ENCODE results near the gene ODF2L.

The ODF2L gene

DNA sequence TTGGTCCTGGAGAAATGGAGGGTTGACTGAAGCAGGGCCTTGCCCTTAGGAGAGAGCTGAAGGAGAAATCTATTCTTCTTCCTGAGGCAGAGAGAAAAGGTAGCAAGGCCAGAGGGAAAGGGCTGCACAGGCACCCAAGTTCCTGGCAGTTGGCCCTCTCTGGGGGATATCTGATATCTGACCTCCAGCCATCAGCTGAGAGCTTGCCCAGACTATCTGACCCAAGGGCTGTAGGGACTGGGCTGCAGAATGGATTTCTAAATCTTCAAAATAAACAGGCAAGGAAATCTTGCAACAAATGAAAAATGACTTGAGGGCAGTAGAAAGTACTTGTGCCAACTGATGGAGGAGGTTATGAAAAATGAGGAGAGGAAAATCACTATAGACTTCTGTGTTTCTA, 27.4 kb upstream of the ODF2L start:
- DNase-seq, result no peak
- TF ChIP-seq, protein P1, sequence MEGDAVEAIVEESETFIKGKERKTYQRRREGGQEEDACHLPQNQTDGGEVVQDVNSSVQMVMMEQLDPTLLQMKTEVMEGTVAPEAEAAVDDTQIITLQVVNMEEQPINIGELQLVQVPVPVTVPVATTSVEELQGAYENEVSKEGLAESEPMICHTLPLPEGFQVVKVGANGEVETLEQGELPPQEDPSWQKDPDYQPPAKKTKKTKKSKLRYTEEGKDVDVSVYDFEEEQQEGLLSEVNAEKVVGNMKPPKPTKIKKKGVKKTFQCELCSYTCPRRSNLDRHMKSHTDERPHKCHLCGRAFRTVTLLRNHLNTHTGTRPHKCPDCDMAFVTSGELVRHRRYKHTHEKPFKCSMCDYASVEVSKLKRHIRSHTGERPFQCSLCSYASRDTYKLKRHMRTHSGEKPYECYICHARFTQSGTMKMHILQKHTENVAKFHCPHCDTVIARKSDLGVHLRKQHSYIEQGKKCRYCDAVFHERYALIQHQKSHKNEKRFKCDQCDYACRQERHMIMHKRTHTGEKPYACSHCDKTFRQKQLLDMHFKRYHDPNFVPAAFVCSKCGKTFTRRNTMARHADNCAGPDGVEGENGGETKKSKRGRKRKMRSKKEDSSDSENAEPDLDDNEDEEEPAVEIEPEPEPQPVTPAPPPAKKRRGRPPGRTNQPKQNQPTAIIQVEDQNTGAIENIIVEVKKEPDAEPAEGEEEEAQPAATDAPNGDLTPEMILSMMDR (IDR thresholded peaks at IDR 0.05), result no peak
- Histone ChIP-seq H3K27ac (no peak overlapping the region), H3K9me3 (no peaks in the 10 kb centered on the region), H3K4me1 (peaks cover 0 to 8% (median 0%) of the 10 kb centered on the region in 4 donors), H3K36me3 (no peaks in the 10 kb centered on the region), H3K4me3 (no peak overlapping the region), H3K27me3 (no peaks in the 10 kb centered on the region)
- intact Hi-C loops (cut with DNase I; ENCODE audit: low total_unique reads), result no loop called here

DNA sequence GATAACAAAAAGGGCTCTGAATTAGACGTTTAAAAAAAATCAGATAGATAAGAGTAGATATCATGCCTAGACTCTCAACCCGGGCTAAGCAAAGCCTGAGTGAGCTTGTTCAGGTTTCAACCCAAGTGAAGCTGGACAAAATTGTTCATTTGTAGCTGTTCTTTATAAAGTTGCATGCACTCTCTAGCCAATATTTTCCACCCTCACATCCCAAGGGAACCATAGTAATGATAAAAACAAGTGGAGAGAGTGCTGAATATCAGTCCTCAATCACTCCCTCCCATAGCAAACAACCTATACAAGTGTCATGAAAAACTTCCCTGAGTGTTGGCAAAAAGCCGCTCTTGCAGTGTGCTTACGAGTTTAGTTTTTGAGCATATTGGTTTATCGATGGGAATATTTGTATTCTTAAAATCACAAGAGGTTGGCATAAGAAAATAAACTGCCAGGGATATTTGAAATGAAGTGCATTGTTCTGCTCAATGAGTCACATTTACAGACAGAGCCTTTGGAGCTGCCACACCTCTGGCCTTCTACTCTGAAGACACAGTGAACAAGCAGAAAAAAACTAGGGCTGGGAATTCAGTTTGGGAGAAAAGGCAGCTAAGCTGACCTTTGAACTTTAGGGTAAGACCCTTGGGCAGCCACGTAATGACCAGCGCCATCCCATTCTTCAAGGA, 25.6 kb upstream of the ODF2L start:
- no peaks in the 10 kb centered on the region for H3K9me3 ChIP-seq
- TF ChIP-seq, protein P1 (IDR thresholded peaks at IDR 0.05), result no peak
- no peak for DNase-seq
- H3K27ac ChIP-seq, result no peak overlapping the region
- intact Hi-C loops (cut with DNase I; ENCODE audit: low total_unique reads), result no loop called here
- H3K36me3 ChIP-seq, result no peaks in the 10 kb centered on the region
- H3K4me3 ChIP-seq, result no peak overlapping the region
- H3K27me3 ChIP-seq, result no peaks in the 10 kb centered on the region
- H3K4me1 ChIP-seq, result peaks cover 0 to 8% (median 0%) of the 10 kb centered on the region in 4 donors

DNA sequence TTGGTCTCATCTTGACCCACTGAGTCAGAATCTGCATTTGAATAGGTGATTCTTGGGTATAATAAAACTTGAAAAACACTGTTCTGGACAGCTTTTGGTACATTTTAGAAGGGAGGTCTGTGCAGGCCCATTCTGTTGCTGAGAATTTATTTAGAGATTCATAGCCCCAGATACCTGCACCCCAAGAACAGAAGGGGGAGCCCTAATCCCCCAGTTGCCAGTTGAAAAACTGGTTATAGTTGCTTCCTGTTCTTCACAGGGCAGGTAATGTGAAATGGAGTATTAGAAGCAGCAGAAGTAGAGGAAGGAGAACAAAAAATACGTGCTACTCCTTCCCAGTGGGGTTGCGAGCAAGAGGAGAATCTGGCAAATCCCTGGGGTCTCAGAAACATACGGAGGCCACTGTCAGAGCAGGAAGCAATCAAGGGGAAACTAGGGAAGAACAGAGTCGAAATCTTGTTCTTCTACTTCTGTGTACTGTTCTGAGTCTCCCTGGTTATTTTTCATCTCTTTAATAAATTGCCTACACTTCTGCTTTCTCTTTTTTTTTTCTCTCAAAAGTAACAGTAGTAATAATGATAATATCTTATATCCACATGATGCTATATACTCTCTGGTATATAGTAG, 23.3 kb upstream of the ODF2L start:
- intact Hi-C loops (cut with DNase I; ENCODE audit: low total_unique reads), result no loop called here
- Histone ChIP-seq H3K27ac (no peak overlapping the region), H3K4me1 (peaks cover 0 to 8% (median 0%) of the 10 kb centered on the region in 4 donors), H3K36me3 (no peaks in the 10 kb centered on the region), H3K9me3 (no peaks in the 10 kb centered on the region), H3K27me3 (no peaks in the 10 kb centered on the region), H3K4me3 (no peak overlapping the region)
- TF ChIP-seq, protein P1 (IDR thresholded peaks at IDR 0.05), result peak in 1 of 2 experiments; percentile 19
- no peak for DNase-seq

DNA sequence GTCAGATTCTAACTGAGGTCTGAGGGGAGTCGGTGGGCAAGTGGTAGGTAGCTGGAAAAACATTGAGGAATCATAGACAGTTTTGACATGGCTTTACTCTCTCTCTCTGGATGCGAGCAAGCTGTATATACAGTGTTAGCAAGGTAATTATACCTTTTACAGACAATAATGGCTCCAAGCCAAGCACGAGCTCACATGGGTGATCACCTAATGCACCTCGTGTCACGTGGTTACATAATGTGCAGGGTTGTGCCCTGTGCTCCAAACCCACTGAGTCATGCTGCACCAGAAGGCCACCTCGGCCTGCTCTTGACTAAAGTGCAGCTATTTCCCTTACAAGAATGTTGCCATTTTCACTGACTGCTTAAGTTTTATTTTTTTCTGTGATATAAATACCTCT, 20.2 kb upstream of the ODF2L start:
- Histone ChIP-seq H3K27me3 (no peaks in the 10 kb centered on the region), H3K27ac (no peak overlapping the region), H3K9me3 (no peaks in the 10 kb centered on the region), H3K4me1 (no peaks in the 10 kb centered on the region), H3K36me3 (no peaks in the 10 kb centered on the region), H3K4me3 (no peak overlapping the region)
- TF ChIP-seq, protein P1 (IDR thresholded peaks at IDR 0.05), result no peak
- DNase-seq, result no peak
- intact Hi-C loops (cut with DNase I; ENCODE audit: low total_unique reads), result no loop called here

DNA sequence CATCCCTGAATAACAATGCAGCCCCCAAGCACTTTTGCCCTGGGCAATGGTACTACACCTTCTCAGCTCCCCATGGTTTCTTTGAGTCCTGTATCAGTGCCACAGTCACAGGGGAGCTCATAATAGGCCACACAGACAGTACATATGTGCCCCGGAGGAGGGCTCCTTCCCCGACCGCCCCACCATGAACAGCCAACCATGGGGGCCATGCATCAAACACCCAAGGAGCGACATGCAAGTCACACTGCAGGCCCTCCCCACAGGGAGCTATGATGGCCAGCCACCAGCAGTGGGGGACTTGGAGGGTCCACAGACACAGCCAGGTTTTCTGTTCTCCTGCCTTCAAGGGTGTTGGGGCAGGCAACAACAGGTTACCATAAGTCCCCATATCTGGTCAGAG, 14.8 kb upstream of the ODF2L start:
- no peaks in the 10 kb centered on the region for H3K27me3 ChIP-seq
- no peak overlapping the region for H3K4me3 ChIP-seq
- intact Hi-C loops (cut with DNase I; ENCODE audit: low total_unique reads), result no loop called here
- no peaks in the 10 kb centered on the region for H3K36me3 ChIP-seq
- DNase-seq, result no peak
- H3K9me3 ChIP-seq, result no peaks in the 10 kb centered on the region
- H3K27ac ChIP-seq, result no peak overlapping the region
- TF ChIP-seq, protein P1 (IDR thresholded peaks at IDR 0.05), result no peak
- H3K4me1 ChIP-seq, result no peaks in the 10 kb centered on the region
